HuH-7.5 (cell line): ENCODE measurements around the gene LRRC2.
"Not testable (repeated sequence)": the region's sequence is repeated elsewhere in the genome, so short reads cannot be mapped to it uniquely, and the experiment has no call there.

Experiments
- DNase-seq: peaks from one replicate; pipeline ENCODE4 v3.0.0; 2011; ENCODE audit warnings: low spot score

Gene LRRC2

GRCh38 chr3:46552538-46552937 lies 13.6 kb downstream of the LRRC2 start:
- no peak for DNase-seq

GRCh38 chr3:46551615-46552014 lies 14.5 kb downstream of the LRRC2 start:
- DNase-seq, result no peak

- DNase-seq, result no peak
Measured at GRCh38 chr3:46549989-46550388, 16.1 kb downstream of the LRRC2 start.

GRCh38 chr3:46549408-46549904 lies 16.6 kb downstream of the LRRC2 start:
- DNase-seq, result no peak

DNA sequence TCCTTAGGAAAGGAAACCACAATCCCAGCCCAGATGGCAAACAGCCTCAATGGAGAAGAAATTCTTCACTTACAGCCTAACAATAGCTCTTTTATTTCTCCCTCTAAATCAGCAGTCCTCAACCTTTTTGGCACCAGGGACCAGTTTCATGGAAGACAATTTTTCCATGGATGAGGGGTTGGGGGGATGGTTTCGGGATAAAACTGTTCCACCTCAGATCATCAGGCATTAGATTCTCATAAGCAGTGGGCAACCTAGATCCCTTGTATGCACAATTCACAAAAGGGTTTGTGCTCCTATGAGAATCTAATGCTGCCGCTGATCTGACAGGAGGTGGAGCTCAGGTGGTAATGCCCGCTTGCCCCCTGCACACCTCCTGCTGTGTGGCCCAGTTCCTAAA lies 17.5 kb downstream of the LRRC2 start:
- DNase-seq, result not testable (repeated sequence)

GRCh38 chr3:46546896-46547440 lies 19.1 kb downstream of the LRRC2 start:
- no peak for DNase-seq

DNA sequence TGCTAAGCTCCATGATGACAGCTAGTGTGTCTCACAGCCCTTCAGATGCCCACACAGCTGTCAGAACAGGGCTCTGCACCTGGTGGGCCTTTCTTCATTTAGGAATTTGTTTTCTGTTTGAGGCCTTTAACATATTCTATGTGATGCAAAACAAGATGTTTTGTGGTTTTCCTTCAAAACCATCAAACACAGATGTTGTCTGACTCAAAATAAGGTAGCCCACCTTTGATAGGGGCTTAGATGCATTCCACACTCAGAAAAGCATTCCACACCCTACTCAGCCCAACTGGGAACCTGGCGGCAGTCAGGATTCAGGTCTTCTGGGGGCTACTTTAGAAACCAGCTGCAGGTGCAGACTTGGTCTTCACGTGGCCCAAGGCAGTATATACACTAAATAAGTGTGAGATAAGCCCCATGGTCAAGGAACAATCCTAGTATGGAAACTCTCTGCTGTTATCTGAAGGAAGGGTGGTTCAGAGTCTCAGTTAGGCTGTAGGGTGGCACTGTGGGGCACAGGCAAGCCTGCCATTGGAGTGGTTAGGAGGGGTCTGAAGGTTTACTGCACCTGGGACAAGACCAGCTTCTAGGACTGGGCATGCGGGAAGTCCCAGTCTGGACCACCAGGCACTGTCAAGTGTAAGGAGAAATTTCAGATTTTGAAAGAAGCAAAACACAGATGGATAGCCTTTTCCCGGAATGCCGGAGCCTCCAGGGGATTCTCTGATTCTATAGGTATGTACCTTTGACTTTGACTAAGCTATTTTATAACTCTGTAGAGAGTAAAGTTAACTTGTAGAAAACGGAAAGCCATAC lies 20.1 kb downstream of the LRRC2 start:
- DNase-seq, result no peak

DNA sequence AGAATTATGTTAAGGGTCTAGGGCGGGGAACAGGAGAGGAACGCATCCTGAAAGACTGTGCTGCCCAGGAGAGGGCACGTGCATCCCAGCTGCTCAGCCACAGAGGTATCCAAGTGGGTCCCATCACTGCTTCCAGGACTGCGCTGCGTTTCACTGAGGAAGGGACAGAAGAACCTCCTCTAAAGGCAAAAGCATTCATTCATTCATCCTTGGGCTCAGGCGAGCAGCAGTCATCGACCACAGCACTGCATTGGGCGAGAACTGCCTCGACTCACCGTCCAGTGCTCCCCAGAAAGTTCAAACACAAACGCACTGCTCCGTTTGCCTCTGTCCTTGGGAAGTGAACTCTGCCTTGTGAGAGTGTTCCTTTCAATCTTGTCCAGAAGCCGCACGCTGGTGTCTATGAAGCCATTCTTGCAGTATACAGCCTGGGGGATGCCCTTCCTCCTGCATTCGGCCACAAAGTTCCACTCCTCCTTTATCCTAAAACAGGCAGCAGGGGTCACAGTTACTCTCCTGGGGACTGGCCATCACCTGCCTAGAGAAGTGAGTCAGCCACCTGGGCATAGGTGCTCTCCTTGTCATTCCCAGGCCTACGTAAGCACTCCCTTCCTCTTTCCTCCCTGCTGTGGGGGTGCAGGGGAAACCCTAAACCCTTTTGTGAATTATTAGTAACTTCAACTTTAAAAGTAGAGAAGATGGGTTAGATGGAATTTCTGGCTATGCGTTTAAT lies 21.2 kb downstream of the LRRC2 start:
- no peak for DNase-seq

GRCh38 chr3:46542801-46543201 lies 23.3 kb downstream of the LRRC2 start:
- no peak for DNase-seq

GRCh38 chr3:46542344-46542743 lies 23.8 kb downstream of the LRRC2 start:
- no peak for DNase-seq

DNA sequence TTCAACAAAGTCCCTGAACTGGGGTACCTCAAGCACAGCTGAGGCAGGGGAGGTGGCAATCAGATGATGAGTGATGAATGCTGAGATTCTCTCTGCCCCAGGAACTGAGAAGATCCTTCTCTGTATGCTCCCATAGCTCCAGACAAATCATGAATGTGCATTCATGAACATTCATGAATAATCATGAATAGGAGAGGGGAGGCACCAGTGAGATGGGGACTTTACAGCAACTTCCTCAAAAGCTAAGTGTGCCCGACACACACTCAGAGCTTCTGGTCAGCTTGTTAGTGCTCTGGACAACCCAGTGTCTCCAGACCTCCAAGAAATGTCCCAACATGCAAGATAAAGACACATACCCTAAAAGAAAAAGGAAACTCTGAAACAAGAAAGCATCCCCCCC lies 24.3 kb downstream of the LRRC2 start:
- DNase-seq, result no peak

DNA sequence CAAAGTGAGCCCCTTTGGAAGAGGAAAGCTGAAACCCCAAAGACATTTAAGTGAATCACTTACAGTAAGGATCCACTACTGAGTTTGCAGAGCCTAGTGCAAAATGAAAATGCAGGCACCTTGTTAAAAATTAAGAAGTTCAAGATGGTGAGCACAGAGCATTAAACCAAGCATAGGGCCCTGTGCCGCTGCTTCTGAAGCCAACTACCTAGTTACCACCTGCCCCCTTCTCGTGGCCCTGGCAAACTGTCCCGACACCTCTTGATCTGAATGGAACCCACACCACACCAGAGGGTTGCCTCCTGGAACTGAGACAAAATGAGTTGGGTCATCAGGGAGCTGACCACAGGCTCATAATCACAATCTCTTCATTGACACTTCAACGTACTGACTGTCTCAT lies 25.6 kb downstream of the LRRC2 start:
- no peak for DNase-seq

GRCh38 chr3:46539443-46540005 lies 26.6 kb downstream of the LRRC2 start:
- no peak for DNase-seq

- no peak for DNase-seq
Measured at GRCh38 chr3:46538803-46539442, 27.2 kb downstream of the LRRC2 start.

DNA sequence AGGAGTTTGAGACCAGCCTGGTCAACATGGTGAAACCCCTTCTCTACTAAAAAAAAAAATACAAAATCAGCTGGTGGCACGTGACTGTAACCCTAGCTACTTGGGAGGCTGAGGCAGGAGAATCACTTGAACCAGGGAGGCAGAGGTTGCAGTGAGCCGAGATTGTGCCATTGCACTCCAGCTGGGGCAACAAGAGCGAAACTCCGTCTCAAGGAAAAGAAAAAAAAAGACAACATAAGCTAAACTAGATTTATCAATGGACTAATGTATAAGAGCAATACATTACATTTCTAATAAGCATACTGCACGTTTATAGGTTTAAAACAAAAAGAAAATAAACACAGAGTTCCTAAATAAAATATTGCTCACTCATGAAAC lies 27.7 kb downstream of the LRRC2 start:
- not testable (repeated sequence) for DNase-seq

DNA sequence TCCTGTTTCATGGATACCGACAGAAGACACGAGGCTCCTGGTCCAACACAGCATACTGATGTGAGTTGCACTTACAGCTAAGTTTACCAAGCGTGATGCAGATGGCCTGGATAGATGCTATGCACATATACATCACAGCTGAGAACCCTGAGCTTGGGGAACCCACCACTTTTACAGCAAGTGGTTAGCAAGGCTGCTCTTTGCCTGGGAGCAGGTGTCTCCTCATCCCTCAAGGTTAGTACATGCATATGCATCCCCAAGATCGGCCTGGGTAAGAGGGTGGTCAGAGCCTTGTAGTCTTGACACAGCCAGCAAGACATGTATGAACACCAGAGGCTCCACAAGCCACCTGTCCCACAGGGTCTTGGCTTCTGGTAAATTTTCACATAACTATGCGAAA lies 28.3 kb downstream of the LRRC2 start:
- DNase-seq, result no peak

DNA sequence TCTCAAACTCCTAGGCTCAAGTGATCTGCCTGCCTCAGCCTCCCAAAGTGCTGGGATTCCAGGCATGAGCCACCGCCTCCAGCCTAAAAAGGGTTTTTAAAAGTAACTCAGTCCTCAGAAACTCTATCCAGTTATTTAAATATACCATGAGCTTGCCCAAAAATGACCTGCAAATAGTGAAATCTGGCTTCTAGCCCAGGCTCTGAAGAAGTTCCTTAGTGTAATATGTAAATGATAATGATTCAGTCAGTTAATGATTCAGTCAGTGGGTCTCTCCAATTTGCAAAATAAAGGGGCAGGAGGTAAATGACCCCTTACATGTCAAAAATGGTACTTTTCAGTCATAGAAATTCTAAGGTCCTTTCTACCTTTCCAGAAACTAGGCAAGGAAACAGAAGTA lies 28.8 kb downstream of the LRRC2 start:
- no peak for DNase-seq

- DNase-seq, result no peak
Measured at GRCh38 chr3:46536758-46537157, 29.3 kb downstream of the LRRC2 start.

- DNase-seq, result no peak
Measured at GRCh38 chr3:46535746-46536145, 30.4 kb downstream of the LRRC2 start.

GRCh38 chr3:46533091-46533490 lies 33.0 kb downstream of the LRRC2 start:
- DNase-seq, result no peak

DNA sequence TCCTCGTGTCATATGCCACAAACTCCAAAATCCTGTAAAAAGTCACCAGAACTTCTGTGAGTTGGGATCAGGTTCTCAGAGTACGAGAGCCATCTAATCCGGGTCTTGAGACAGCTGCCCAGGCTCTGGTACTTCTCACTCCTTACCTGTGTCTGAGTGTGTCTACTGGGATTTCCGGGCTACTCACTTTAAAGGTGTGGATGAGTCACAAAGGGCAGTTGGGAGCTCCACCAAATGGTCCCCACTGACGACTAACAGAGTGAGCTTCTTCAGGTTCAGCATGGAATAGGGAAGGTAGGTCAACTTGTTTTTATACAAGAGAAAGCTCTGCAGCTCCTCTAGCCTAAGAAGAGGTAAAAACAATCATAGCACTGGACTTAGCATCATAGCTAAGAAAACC lies 38.9 kb downstream of the LRRC2 start:
- no peak for DNase-seq

GRCh38 chr3:46524832-46525231 lies 41.3 kb downstream of the LRRC2 start:
- DNase-seq, result no peak
